B cell (primary cell): ENCODE results near the gene SLC25A43.

Source experiments
- EZH2 ChIP-seq: IDR thresholded peaks from 2 replicates; pipeline ENCODE4 v1.6.1; 2012; ENCODE audit warnings: borderline replicate concordance, low read depth, mild to moderate bottlenecking, moderate library complexity, low read length; ENCODE audit not compliant: insufficient read depth, poor library complexity, severe bottlenecking
- TF ChIP-seq, protein P1 (sequence below): fragments of 200-600 bp; IDR thresholded peaks from one replicate; pipeline ENCODE4 v1.8.0; 2022; ENCODE audit warnings: antibody characterized with exemption, mild to moderate bottlenecking

DNA sequence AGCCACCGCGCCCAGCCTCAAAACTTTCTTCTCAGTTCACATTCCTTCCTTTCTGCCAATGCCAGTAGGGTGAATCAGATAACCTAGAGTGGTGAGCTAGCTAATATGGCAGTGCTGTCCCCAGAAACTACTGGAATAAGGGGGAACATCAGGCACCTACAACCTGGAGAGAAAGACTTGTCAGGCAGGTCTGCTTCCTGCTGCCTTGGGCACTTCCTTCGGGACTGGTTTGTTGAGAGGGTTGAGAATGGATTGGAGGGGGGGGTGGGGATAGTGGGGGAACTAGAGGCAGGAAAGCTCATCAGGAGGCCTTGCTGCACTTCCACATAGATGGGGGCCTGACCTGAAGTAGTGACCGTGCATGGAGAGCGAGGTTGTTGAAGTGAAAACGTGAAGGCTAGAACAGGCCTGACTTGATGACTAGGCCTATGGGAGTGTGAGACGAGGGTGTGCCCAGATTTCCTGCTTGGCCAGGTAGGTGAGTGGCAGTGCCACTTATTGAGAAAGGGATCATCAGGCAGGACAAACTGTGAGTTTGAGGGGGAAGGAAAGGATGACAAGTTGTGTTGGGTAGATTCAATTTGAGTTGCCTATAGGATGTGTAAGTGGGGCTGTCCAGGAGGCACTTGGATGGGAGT is 102.5 kb downstream of the SLC25A43 start:
- TF ChIP-seq, protein P1, sequence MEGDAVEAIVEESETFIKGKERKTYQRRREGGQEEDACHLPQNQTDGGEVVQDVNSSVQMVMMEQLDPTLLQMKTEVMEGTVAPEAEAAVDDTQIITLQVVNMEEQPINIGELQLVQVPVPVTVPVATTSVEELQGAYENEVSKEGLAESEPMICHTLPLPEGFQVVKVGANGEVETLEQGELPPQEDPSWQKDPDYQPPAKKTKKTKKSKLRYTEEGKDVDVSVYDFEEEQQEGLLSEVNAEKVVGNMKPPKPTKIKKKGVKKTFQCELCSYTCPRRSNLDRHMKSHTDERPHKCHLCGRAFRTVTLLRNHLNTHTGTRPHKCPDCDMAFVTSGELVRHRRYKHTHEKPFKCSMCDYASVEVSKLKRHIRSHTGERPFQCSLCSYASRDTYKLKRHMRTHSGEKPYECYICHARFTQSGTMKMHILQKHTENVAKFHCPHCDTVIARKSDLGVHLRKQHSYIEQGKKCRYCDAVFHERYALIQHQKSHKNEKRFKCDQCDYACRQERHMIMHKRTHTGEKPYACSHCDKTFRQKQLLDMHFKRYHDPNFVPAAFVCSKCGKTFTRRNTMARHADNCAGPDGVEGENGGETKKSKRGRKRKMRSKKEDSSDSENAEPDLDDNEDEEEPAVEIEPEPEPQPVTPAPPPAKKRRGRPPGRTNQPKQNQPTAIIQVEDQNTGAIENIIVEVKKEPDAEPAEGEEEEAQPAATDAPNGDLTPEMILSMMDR: no peak
- TF ChIP-seq EZH2: no peak
